Psoas muscle (tissue), 8 donors: ENCODE results near the gene FLT3LG. TPM values are rescaled to one million over a fixed set of nuclear protein-coding genes. Genes with fewer than 3 reads are reported as not detected.
"Not testable (repeated sequence)": the region's sequence is repeated elsewhere in the genome, so short reads cannot be mapped to it uniquely, and the experiment has no call there.

Experiments used
- ATAC-seq, 4 donors: fragments of 200-7000 bp; cut with Tn5 transposase; one replicate each; pipeline ENCODE4 v1.9.1; 2020; ENCODE audit warnings: moderate library complexity in 3 of 4, mild to moderate bottlenecking in 2 of 4
- DNase-seq, 2 donors: peaks; one replicate each; pipeline ENCODE4 v3.0.0-alpha.2; 2020
- H3K27ac ChIP-seq: fragments of 200-600 bp; one replicate; pipeline ENCODE4 v1.8.0; 2022
- H3K27me3 ChIP-seq, 3 donors: fragments of 200-600 bp in 1 of 3; one replicate each; pipeline versions ENCODE4 v1.6.1 to v1.8.0; 2013 to 2022; ENCODE audit warnings: low read length in 2 of 3, mild to moderate bottlenecking in 2 of 3, moderate library complexity in 1 of 3; ENCODE audit not compliant: insufficient read depth in 3 of 3
- H3K36me3 ChIP-seq, 2 donors: fragments of 200-600 bp in 1 of 2; one replicate each; pipeline versions ENCODE4 v1.6.1 to v1.8.0; 2013 to 2022; ENCODE audit warnings: low read depth in 1 of 2, mild to moderate bottlenecking in 1 of 2, moderate library complexity in 1 of 2; ENCODE audit not compliant: insufficient read depth in 1 of 2
- H3K4me1 ChIP-seq: fragments of 200-600 bp; one replicate; pipeline ENCODE4 v1.8.0; 2022
- H3K4me3 ChIP-seq: fragments of 200-600 bp; one replicate; pipeline ENCODE4 v1.8.0; 2022; ENCODE audit warnings: mild to moderate bottlenecking
- H3K9me3 ChIP-seq: fragments of 200-600 bp; one replicate; pipeline ENCODE4 v1.8.0; 2022
- WGBS, 3 donors: extraction: QIAGEN DNeasy Blood & Tissue Kit; methylation state at CpG; one replicate each; pipeline versions ENCODE4 v1.1.6 to v1.1.7; 2013; 5-methylcytosine and 5-hydroxymethylcytosine counted together
- intact Hi-C, 2 donors: fragments of 100-400 bp; cut with DNase I; formaldehyde crosslinking; loops; one replicate each; pipeline versions ENCODE4 v1.11.0 to v1.14.2; 2022
- polyA plus RNA-seq, 3 donors: library from polyadenylated mRNA; stranded (reverse); fragments of 200-250 nt; gene quantifications; one replicate each; pipeline ENCODE4 v1.2.3, GENCODE V29; 2013
- total RNA-seq, 4 donors: library from RNA; stranded (reverse); fragmentation: NEBNext Ultra II Directional in 2 of 4; extraction: Animal tissue kit (Norgen Biotek cat#: 25700) in 2 of 4; gene quantifications; one replicate each; pipeline versions ENCODE4 v1.2.1 to v1.2.4, GENCODE V29; 2021 to 2023
- TF ChIP-seq, protein P1 (sequence below): fragments of 200-600 bp; IDR thresholded peaks from one replicate; pipeline ENCODE4 v1.8.0; 2022; ENCODE audit warnings: antibody characterized with exemption
- donor health status: healthy with polysubstance abuse.
- donor health status: DM: no; HTN: no; CAD: no; lungs with moderate emphysema.
- donor health status: Bipolar disorder and iron deficiency.
- donor health status: healthy.
- donor health status: DM: yes; HTN: yes; CAD: no.
- donor health status: DM: no; HTN: no; CAD: no.
- donor health status: DM: no; HTN: no; CAD: no.
- donor health status: DM: yes; HTN: yes; CAD: no.

FLT3LG gene
- total and polyA plus RNA-seq, 7 donors = 1.9 to 4.5 (median 2.9) TPM

- TF ChIP-seq, protein P1, sequence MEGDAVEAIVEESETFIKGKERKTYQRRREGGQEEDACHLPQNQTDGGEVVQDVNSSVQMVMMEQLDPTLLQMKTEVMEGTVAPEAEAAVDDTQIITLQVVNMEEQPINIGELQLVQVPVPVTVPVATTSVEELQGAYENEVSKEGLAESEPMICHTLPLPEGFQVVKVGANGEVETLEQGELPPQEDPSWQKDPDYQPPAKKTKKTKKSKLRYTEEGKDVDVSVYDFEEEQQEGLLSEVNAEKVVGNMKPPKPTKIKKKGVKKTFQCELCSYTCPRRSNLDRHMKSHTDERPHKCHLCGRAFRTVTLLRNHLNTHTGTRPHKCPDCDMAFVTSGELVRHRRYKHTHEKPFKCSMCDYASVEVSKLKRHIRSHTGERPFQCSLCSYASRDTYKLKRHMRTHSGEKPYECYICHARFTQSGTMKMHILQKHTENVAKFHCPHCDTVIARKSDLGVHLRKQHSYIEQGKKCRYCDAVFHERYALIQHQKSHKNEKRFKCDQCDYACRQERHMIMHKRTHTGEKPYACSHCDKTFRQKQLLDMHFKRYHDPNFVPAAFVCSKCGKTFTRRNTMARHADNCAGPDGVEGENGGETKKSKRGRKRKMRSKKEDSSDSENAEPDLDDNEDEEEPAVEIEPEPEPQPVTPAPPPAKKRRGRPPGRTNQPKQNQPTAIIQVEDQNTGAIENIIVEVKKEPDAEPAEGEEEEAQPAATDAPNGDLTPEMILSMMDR = no peak
- Histone ChIP-seq H3K27me3 (peaks cover 0 to 45% (median 24%) of the 10 kb centered on the region in 3 donors), H3K4me1 (no peaks in the 10 kb centered on the region), H3K27ac (no peak overlapping the region), H3K36me3 (peaks cover 0 to 14% of the 10 kb centered on the region in 2 donors), H3K4me3 (peak overlapping the region; percentile 77), H3K9me3 (no peaks in the 10 kb centered on the region)
- intact Hi-C loops = loop anchor here (2.0 to 5.0 kb wide), 2 partner anchors 50 to 215 kb away; no protein-coding TSS in a partner anchor
- DNase-seq (peak; percentile 66 to 80), ATAC-seq (no peak)
- WGBS, 3 donors = 3 to 4% (median 4%) methylated on average over 11 of the region's 11 CpGs
Measured at GRCh38 chr19:49442354-49442753, 31.7 kb upstream of the FLT3LG start.

GRCh38 chr19:49442771-49443365, 31.1 kb upstream of the FLT3LG start:
- WGBS, 3 donors = 1% methylated on average over 31 to 43 of the region's 43 CpGs
- TF ChIP-seq, protein P1 = no peak

GRCh38 chr19:49443366-49444099, 30.5 kb upstream of the FLT3LG start:
- DNase-seq (peak; percentile 95 to 97), ATAC-seq (peak; percentile 91 to 95 (median 94))
- Histone ChIP-seq H3K27ac (peak overlapping the region; percentile 63), H3K36me3 (peaks cover 0 to 20% of the 10 kb centered on the region in 2 donors), H3K4me1 (peaks cover 5% of the 10 kb centered on the region), H3K27me3 (peaks cover 0 to 36% (median 21%) of the 10 kb centered on the region in 3 donors), H3K9me3 (no peaks in the 10 kb centered on the region), H3K4me3 (peak overlapping the region; percentile 77)
- TF ChIP-seq, protein P1 = peak; percentile 77
- intact Hi-C loops = loop anchor here (1.0 to 5.0 kb wide), 3 partner anchors 51 to 216 kb away; no protein-coding TSS in a partner anchor
- 0 to 1% (median 0%) methylated on average over 43 to 47 of the region's 47 CpGs for WGBS, 3 donors

More at GRCh38 chr19:49442771-49443365, 31.1 kb upstream of the FLT3LG start:
- H3K4me3 ChIP-seq = peak overlapping the region; percentile 77
- ATAC-seq (peak; percentile 56 to 66 (median 62)), DNase-seq (peak; percentile 96 to 97)
- no peaks in the 10 kb centered on the region for H3K4me1 ChIP-seq
- peak overlapping the region; percentile 63 for H3K27ac ChIP-seq
- no peaks in the 10 kb centered on the region for H3K9me3 ChIP-seq
- H3K27me3 ChIP-seq = peaks cover 0 to 43% (median 24%) of the 10 kb centered on the region in 3 donors
- peaks cover 0 to 14% of the 10 kb centered on the region in 2 donors for H3K36me3 ChIP-seq
- intact Hi-C loops = loop anchor here (1.0 to 5.0 kb wide), 3 partner anchors 50 to 216 kb away; no protein-coding TSS in a partner anchor

GRCh38 chr19:49444100-49444700, 29.8 kb upstream of the FLT3LG start:
- 41 to 60% (median 43%) methylated on average over 4 to 5 of the region's 5 CpGs for WGBS, 3 donors
- intact Hi-C loops = loop anchor here in 1 of 2 donors (5.0 kb wide), 1 partner anchor 217 kb away; no protein-coding TSS in a partner anchor
- not testable (repeated sequence) for H3K4me3 ChIP-seq, H3K4me1 ChIP-seq, DNase-seq, ATAC-seq, H3K9me3 ChIP-seq, H3K27ac ChIP-seq
- Histone ChIP-seq H3K27me3 (peaks cover 0 to 29% (median 19%) of the 10 kb centered on the region in 3 donors), H3K36me3 (peaks cover 0 to 27% of the 10 kb centered on the region in 2 donors)
